Activated CD4-positive, alpha-beta T cell treated with anti-CD3 and anti-CD28 coated beads, Interleukin-2, amount 10 ng/mL, durations not matched to agents 24 days and 14 days (primary cell): ENCODE measurements around the gene FAM131A. TPM values are rescaled to one million over a fixed set of nuclear protein-coding genes. Genes with fewer than 3 reads are reported as not detected.
"Not testable (repeated sequence)": the region's sequence is repeated elsewhere in the genome, so short reads cannot be mapped to it uniquely, and the experiment has no call there.

Source experiments
- DNase-seq: peaks from one replicate; pipeline ENCODE4 v3.0.0; 2022
- H3K27ac Mint-ChIP-seq: one replicate; pipeline ENCODE4 v1.8.0; 2022; ENCODE audit warnings: mild to moderate bottlenecking, mixed read lengths
- H3K27me3 Mint-ChIP-seq: one replicate; pipeline ENCODE4 v1.8.0; 2022; ENCODE audit warnings: mixed read lengths
- H3K36me3 Mint-ChIP-seq: one replicate; pipeline ENCODE4 v1.8.0; 2022; ENCODE audit warnings: low read depth, mild to moderate bottlenecking, mixed read lengths
- H3K4me1 Mint-ChIP-seq: one replicate; pipeline ENCODE4 v1.8.0; 2021; ENCODE audit warnings: mixed read lengths
- H3K4me3 Mint-ChIP-seq: one replicate; pipeline ENCODE4 v1.8.0; 2022; ENCODE audit warnings: mild to moderate bottlenecking, moderate library complexity, mixed read lengths
- H3K9me3 Mint-ChIP-seq: one replicate; pipeline ENCODE4 v1.8.0; 2021; ENCODE audit warnings: mixed read lengths
- intact Hi-C: fragments of 100-400 bp; cut with micrococcal nuclease; formaldehyde crosslinking; loops from one replicate; pipeline ENCODE4 v1.15.1; 2023
- total RNA-seq: library from RNA; stranded (reverse); gene quantifications from 2 replicates; pipeline ENCODE4 v1.2.3, GENCODE V29; 2022

Gene FAM131A
- total RNA-seq, 1 donor from 2014 or later = 8.7 TPM

DNA sequence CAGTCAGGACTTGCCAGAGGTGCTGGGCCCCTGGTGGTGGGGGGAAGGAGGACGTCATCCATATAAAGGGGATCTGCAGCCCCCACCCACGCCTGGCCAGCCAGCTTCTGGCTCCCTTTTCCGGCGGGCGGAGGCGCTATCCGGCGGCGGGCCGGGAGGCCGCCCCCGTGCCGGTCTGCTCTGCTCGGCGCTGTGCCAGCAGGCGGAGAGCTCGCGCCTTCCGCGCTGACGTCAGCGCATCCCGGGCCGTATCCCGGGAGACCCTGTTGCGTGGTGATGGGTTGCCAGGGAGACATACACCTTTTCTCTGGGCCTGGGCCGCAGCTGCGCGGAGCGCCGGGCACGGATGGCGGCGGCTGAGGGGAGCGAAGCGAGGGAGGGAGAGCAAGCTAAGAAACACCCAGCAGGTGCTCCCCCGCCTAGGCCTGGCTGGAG is 1.1 kb downstream of the FAM131A start:
- intact Hi-C loops = no loop called here
- no peaks in the 10 kb centered on the region for H3K9me3 Mint-ChIP-seq
- DNase-seq = peak; percentile 64
- peak overlapping the region; percentile 23 for H3K4me3 Mint-ChIP-seq
- H3K4me1 Mint-ChIP-seq = peaks cover 49% of the 10 kb centered on the region
- no peaks in the 10 kb centered on the region for H3K27me3 Mint-ChIP-seq
- H3K36me3 Mint-ChIP-seq = peaks cover 26% of the 10 kb centered on the region
- H3K27ac Mint-ChIP-seq = no peak overlapping the region

DNA sequence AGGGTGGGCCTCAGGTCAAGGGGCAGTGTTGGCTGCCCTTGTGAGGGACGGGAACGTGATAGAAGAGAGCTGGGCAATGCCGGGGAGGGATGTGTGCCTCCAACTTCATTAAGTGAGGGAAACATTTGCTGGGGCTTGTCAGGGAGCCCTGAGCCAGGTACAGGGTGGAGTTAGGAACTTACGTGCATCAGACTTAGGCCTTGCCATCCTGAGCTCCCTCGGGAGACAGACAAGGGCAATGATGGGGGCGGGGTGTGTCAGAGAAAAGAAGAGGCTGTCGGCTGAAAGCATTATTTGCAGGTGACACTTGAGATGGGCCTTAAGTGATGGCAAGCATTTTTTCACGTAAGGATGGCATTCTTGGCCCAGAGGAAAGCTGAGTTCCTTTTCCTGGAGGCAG is 1.6 kb downstream of the FAM131A start:
- no peaks in the 10 kb centered on the region for H3K9me3 Mint-ChIP-seq
- H3K27me3 Mint-ChIP-seq = no peaks in the 10 kb centered on the region
- H3K4me1 Mint-ChIP-seq = peaks cover 44% of the 10 kb centered on the region
- intact Hi-C loops = no loop called here
- H3K27ac Mint-ChIP-seq = no peak overlapping the region
- H3K36me3 Mint-ChIP-seq = peaks cover 21% of the 10 kb centered on the region
- H3K4me3 Mint-ChIP-seq = no peak overlapping the region
- DNase-seq = no peak

DNA sequence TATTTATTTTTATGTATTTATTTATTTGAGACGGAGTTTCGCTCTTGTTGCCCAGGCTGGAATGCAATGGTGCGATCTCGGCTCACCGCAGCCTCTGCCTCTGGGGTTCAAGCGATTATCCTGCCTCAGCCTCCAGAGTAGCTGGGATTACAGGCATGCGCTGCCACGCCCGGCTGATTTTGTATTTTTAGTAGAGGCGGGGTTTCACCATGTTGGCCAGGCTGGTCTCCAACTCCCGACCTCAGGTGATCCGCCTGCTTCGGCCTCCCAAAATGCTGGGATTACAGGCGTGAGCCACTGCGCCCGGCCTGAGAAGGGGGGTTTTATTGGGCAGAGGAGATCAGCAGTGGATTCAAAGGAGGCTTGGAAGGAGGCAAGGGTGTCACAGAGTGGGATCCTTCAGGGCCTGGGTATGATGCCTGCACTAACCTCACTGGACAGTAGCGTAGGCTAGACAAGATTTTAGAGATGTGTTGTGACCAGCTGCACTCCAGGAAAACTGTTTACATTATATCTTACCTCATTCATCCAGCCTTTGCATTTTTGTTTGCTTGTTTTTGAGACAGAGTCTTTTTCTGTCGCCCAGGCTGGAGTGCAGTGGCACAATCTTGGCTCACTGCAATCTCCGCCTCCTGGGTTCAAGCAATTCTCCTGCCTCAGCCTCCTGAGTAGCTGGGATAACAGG is 2.2 kb downstream of the FAM131A start:
- H3K27me3 Mint-ChIP-seq, H3K27ac Mint-ChIP-seq, intact Hi-C loops, H3K9me3 Mint-ChIP-seq, DNase-seq, H3K4me3 Mint-ChIP-seq: not testable (repeated sequence)
- peaks cover 15% of the 10 kb centered on the region for H3K36me3 Mint-ChIP-seq
- H3K4me1 Mint-ChIP-seq = peaks cover 38% of the 10 kb centered on the region

GRCh38 chr3:184341925-184342324 is 4.5 kb downstream of the FAM131A start:
- H3K9me3 Mint-ChIP-seq = no peaks in the 10 kb centered on the region
- H3K27me3 Mint-ChIP-seq = no peaks in the 10 kb centered on the region
- peaks cover 26% of the 10 kb centered on the region for H3K4me1 Mint-ChIP-seq
- peaks cover 7% of the 10 kb centered on the region for H3K36me3 Mint-ChIP-seq
- H3K4me3 Mint-ChIP-seq = no peak overlapping the region
- intact Hi-C loops = no loop called here
- no peak for DNase-seq
- H3K27ac Mint-ChIP-seq = no peak overlapping the region

GRCh38 chr3:184343200-184343876 is 5.9 kb downstream of the FAM131A start:
- no peak overlapping the region for H3K27ac Mint-ChIP-seq

GRCh38 chr3:184344579-184345316 is 7.3 kb downstream of the FAM131A start:
- no peaks in the 10 kb centered on the region for H3K9me3 Mint-ChIP-seq
- H3K27ac Mint-ChIP-seq = no peak overlapping the region
- peaks cover 6% of the 10 kb centered on the region for H3K36me3 Mint-ChIP-seq
- no peak overlapping the region for H3K4me3 Mint-ChIP-seq
- DNase-seq = no peak
- H3K4me1 Mint-ChIP-seq = peaks cover 15% of the 10 kb centered on the region
- H3K27me3 Mint-ChIP-seq = no peaks in the 10 kb centered on the region
- intact Hi-C loops = no loop called here

More at GRCh38 chr3:184343200-184343876, 5.9 kb downstream of the FAM131A start:
- no peaks in the 10 kb centered on the region for H3K27me3 Mint-ChIP-seq
- peaks cover 18% of the 10 kb centered on the region for H3K4me1 Mint-ChIP-seq
- no peak overlapping the region for H3K4me3 Mint-ChIP-seq
- peaks cover 6% of the 10 kb centered on the region for H3K36me3 Mint-ChIP-seq
- no peak for DNase-seq
- no peaks in the 10 kb centered on the region for H3K9me3 Mint-ChIP-seq
- intact Hi-C loops = no loop called here

DNA sequence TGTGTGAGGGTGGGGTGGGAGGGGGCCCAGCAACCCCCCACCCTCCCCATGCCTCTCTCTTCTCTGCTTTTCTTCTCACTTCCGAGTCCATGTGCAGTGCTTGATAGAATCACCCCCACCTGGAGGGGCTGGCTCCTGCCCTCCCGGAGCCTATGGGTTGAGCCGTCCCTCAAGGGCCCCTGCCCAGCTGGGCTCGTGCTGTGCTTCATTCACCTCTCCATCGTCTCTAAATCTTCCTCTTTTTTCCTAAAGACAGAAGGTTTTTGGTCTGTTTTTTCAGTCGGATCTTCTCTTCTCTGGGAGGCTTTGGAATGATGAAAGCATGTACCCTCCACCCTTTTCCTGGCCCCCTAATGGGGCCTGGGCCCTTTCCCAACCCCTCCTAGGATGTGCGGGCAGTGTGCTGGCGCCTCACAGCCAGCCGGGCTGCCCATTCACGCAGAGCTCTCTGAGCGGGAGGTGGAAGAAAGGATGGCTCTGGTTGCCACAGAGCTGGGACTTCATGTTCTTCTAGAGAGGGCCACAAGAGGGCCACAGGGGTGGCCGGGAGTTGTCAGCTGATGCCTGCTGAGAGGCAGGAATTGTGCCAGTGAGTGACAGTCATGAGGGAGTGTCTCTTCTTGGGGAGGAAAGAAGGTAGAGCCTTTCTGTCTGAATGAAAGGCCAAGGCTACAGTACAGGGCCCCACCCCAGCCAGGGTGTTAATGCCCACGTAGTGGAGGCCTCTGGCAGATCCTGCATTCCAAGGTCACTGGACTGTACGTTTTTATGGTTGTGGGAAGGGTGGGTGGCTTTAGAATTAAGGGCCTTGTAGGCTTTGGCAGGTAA is 8.1 kb downstream of the FAM131A start:
- peak; percentile 64 for DNase-seq
- Mint-ChIP-seq H3K27ac (peak overlapping the region; percentile 51), H3K36me3 (peaks cover 6% of the 10 kb centered on the region), H3K4me1 (peaks cover 15% of the 10 kb centered on the region), H3K4me3 (no peak overlapping the region), H3K9me3 (no peaks in the 10 kb centered on the region), H3K27me3 (no peaks in the 10 kb centered on the region)
- intact Hi-C loops = no loop called here

DNA sequence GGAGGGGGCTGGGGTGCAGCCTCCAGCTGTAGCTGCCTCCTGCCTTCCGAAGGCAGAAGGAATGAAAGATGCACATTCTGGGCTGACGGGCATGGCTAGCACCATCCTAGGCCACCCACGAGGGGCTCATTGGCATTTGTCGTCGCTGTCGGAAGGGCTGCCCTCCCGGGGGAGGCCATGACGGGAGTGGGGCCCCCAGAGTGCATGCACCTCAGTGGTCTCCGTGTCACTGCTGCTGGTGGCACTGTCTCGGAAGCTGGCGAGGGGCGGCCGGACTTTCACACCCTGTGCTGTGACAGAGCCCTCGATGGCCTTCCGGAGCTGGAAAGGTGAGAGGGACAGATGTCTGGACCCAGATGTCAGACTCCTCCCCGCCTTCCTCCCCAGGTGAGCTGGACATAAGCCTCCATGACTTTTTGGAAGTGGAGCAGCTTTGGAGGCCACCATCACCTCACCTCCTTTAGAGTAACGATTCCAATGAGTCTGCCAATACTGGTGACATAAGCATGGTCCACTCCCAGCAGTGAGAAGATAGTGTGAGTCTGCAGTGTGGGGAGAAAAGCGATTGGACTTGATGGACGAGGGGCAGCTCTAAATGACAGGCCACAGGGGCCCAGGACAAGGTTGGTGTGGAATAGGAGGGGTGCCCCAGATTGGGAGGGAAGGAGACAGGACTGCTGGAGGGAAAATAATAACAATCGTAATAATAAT is 9.2 kb downstream of the FAM131A start:
- no peak overlapping the region for H3K27ac Mint-ChIP-seq
- no peaks in the 10 kb centered on the region for H3K27me3 Mint-ChIP-seq
- no peaks in the 10 kb centered on the region for H3K9me3 Mint-ChIP-seq
- H3K36me3 Mint-ChIP-seq = peaks cover 6% of the 10 kb centered on the region
- no peak for DNase-seq
- H3K4me3 Mint-ChIP-seq = no peak overlapping the region
- peaks cover 7% of the 10 kb centered on the region for H3K4me1 Mint-ChIP-seq
- intact Hi-C loops = no loop called here

GRCh38 chr3:184347321-184348056 is 10.1 kb downstream of the FAM131A start:
- intact Hi-C loops = no loop called here
- H3K27me3 Mint-ChIP-seq = no peaks in the 10 kb centered on the region
- H3K36me3 Mint-ChIP-seq = peaks cover 6% of the 10 kb centered on the region
- no peak overlapping the region for H3K4me3 Mint-ChIP-seq
- no peak for DNase-seq
- H3K4me1 Mint-ChIP-seq = peaks cover 7% of the 10 kb centered on the region
- no peaks in the 10 kb centered on the region for H3K9me3 Mint-ChIP-seq
- H3K27ac Mint-ChIP-seq = no peak overlapping the region

DNA sequence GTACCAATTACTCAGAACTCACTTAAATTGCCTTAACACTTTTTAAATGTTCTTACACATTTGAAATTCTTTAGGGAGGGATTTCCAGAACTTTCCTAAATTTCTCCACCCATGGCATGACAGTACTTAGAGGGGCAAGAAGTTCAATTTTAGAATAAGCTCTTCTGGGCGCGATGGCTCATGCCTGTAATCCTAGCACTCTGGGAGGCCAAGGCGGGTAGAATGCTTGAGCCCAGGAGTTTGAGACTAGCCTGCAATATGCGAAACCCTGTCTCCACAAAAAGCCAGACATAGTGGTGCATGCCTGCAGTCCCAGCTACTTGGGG is 10.6 kb downstream of the FAM131A start:
- peaks cover 7% of the 10 kb centered on the region for H3K4me1 Mint-ChIP-seq
- intact Hi-C loops = no loop called here

DNA sequence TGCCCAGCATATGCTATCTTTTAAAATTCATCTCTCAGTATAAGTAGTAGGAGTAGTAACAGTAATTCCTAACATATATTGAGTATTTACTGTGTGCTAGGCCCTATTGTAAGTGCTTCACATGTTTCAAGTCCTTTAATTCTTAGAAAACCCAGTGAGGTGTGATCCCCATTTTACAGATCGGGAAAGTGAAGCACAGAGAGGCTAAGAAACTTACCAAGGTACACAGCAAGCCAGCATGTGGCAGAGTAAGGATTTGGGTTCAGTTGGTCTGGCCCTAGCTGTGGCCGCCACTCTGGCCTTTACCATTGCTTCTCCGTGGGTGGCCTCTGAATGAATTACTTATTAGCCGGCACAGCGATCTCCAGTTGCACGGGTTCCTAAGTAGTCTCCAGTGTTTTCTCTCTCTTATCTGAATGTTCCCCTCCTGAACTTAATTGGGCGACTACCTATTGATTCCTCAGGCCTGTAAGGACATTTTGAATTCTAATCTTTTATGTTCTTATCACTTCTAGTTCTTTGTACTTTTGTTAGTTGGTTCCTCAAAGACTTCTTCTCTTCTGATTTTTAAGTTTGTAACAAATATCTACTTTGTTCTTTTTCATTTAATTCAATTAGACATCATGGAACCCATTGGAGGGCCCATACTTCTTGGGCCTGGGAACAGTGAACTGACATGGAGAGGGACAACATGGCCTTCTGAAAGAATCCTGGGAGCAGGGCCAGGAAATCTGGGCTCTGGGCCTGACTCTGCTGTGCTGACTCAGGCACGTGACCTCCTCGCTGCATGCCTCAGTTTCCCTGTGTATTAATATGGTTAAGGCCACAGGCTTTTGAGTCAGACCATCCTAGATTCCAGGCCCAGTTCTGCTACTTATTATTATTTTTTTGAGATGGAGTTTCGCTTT is 12.4 kb downstream of the FAM131A start:
- Mint-ChIP-seq H3K36me3 (peaks cover 1% of the 10 kb centered on the region), H3K27ac (no peak overlapping the region), H3K4me1 (peaks cover 7% of the 10 kb centered on the region), H3K9me3 (no peaks in the 10 kb centered on the region), H3K27me3 (no peaks in the 10 kb centered on the region), H3K4me3 (no peak overlapping the region)
- intact Hi-C loops = no loop called here
- DNase-seq = no peak

More for the DNA sequence above, 10.6 kb downstream of the FAM131A start:
- H3K27me3 Mint-ChIP-seq = no peaks in the 10 kb centered on the region
- H3K27ac Mint-ChIP-seq = no peak overlapping the region
- no peak overlapping the region for H3K4me3 Mint-ChIP-seq
- DNase-seq = no peak
- H3K9me3 Mint-ChIP-seq = no peaks in the 10 kb centered on the region
- peaks cover 3% of the 10 kb centered on the region for H3K36me3 Mint-ChIP-seq

GRCh38 chr3:184350618-184351017 is 13.2 kb downstream of the FAM131A start:
- Mint-ChIP-seq H3K27me3 (no peaks in the 10 kb centered on the region), H3K9me3 (no peaks in the 10 kb centered on the region), H3K4me1 (peaks cover 5% of the 10 kb centered on the region), H3K4me3 (no peak overlapping the region), H3K27ac (no peak overlapping the region), H3K36me3 (no peaks in the 10 kb centered on the region)
- intact Hi-C loops = no loop called here
- DNase-seq = no peak
